NCI-H187 treated with DMSO at 0.1 percent for 48 hours (cell line): ENCODE results near the gene ERGIC3.
"Not testable (repeated sequence)": the region's sequence is repeated elsewhere in the genome, so short reads cannot be mapped to it uniquely, and the experiment has no call there.

ENCODE experiments used
- DNase-seq: peaks from one replicate; lab custom pipeline; 2025; lab: John Stamatoyannopoulos, UW

The ERGIC3 gene

GRCh38 chr20:35518955-35519354 is 22.9 kb upstream of the ERGIC3 start:
- DNase-seq = no peak

DNA sequence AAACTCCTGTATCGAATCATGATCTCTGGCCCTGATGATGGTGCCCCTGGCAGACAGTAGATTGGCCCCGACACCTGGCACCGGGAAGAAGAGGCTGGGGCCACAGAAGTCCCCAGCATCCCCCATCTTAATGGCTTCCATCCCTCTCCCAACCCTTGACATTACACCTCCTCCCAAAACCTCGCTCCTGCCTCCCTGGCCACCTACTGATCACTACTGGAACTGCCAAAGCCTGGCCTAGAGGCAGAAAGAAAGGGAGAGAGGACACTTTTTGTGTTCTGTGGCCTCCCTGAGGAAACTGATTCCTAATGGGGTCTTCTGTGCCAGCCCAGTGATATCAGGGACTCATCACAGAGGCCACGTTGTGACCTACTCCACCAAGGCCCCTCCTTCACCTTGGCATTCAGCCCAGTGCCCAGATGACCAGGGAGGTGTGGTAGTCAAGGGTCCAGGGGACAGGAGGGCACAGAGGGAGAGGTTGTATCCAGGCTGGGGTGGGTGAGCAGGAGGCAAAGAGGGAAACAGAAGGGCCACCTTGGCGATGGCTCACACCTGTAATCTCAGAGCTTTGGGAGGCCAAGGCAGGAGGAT is 18.5 kb upstream of the ERGIC3 start:
- no peak for DNase-seq

DNA sequence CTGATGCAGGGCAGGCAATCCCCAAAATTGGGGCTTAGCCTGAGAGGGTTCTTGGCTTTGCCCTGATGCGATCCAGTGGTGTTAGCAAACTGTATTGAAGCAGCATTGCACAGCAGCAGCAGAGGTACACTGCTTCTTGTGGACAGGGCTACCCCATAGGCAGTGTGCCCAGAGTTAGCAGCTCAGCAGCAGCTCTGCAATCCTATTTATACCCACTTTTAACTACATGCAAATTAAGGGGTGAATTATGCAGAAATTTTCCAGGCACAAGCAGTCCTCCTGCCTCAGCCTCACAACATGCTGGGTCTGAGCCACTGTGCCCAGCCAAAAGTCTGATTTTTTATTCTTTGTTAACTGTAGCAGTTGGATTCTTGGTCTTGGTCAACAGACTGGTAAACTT is 16.2 kb upstream of the ERGIC3 start:
- no peak for DNase-seq

GRCh38 chr20:35527122-35527769 is 14.6 kb upstream of the ERGIC3 start:
- DNase-seq = no peak

DNA sequence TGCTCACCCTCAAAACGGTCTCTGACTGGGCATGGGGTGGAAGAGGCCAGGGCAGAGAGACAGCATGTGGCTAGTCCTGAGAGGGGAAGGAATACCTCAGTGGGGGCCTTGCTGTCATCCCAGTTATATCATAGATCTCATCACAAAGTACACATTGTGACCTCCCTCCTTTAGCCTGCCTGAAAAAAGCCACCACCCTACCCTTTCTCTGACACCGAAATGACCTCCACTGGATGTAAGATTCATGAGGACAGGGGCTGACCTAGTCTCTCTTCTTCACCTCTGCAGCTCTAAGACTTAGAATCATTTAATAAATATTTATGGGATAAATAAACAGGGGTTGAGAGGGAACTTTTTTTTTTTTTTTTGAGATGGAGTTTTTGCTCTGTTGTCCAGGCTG is 12.3 kb upstream of the ERGIC3 start, which contains the start of gene C20orf173:
C20orf173 (minus strand) TSS at position 101 of the 400 bp plus-strand sequence. CDS start 279 bp downstream, outside the sequence.
- no peak for DNase-seq

DNA sequence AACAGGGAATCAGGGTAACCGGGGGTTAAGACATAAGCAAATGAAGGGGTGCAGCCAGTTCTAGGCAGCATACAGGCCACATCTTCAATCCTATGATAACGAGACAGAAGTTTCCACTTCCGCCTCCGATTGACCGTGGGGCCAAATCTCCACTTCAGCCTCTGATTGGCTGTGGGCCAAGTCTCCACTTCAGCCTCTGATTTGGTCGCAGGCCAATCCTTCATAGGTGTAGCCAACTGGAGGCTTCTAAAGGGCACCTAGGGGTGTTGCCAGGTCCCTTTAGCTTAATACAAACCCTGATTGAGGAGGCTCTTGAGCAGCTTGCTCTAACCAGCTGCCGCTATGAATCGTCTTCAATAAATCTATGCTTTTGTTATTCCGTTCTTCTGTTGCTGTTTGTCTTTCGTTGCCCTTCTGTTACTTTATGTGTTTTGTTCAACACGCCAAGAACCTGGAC is 2.1 kb upstream of the ERGIC3 start:
- peak; percentile 79 for DNase-seq

GRCh38 chr20:35541118-35541782 is 628 bp upstream of the ERGIC3 start:
- DNase-seq = no peak

GRCh38 chr20:35542990-35543389 is 1.1 kb downstream of the ERGIC3 start:
- DNase-seq = no peak

DNA sequence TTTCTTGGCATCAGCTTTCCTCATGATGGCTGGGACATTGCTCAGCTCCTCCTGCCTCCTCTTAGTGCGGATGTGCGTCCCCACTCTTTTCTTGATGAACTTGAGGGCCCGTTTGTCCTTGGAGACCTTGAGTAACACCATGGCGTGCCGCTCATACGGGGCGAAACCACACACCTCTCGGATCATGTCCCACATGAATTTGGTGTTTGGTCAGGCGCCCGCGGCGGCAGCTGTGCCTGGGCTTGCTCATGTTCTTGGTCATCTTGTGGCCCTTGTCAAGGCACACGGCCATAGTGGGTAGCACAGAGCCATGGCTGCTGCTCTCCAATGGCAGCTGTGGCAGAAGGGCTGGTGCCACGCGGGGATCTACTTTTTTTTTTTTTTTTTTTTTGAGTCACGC is 2.6 kb downstream of the ERGIC3 start:
- DNase-seq = no peak

DNA sequence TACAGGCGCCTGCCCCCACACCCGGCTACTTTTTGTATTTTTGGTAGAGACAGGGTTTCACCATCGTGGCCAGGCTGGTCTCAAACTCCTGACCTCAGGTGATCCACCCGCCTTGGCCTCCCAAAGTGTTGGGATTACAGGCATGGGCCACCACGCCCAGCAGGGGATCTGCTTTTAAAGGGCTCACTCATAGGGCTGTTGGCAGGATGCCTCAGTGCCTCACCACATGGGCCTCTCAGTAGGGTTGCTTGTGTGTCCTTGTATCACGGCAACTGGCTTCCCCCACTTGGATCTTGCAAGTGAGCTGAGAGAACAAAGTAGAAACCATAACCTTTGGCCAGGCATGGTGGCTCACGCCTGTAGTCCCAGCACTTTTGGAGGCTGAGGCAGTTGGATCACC is 3.1 kb downstream of the ERGIC3 start:
- DNase-seq = not testable (repeated sequence)

DNA sequence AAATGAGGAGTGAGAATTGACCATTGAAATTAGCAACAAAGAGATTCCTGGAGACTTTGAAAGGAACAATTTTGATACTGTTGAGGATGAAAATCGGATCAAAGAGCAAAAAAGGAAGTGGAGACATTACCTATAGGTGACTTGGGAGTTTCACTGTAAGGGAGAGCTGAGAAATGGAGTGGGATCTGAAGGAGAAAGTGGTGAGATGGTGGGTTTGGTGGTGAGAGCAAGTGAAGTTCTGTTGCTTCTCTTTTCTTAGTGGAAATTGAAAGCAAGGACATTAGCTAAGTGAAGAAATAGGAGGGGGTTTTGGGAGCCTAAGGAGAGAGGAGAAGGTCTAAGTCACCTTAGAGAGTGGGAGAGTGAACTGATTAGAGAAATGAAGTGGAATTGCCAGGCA is 4.2 kb downstream of the ERGIC3 start:
- no peak for DNase-seq

DNA sequence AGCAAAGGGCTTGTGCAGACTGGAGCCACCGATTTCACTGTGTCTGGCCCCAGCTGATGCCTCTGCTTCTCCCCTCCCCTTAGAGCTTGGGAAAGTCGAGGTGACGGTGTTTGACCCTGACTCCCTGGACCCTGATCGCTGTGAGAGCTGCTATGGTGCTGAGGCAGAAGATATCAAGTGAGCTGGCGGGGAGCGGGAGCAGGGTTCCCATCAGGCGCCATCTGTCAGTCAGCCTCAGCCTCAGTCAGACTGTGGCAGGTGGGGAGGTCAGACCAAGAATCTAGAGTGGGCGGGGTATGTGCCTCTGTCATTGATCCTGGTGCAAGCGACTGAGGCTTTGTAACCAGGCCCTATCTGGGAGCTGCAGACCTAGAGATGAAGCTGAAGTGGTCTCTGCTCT is 5.5 kb downstream of the ERGIC3 start:
- DNase-seq = no peak

GRCh38 chr20:35551503-35551902 is 9.6 kb downstream of the ERGIC3 start:
- no peak for DNase-seq

- DNase-seq = no peak
These were observed 11.0 kb downstream of the ERGIC3 start for GRCh38 chr20:35552914-35553313.

DNA sequence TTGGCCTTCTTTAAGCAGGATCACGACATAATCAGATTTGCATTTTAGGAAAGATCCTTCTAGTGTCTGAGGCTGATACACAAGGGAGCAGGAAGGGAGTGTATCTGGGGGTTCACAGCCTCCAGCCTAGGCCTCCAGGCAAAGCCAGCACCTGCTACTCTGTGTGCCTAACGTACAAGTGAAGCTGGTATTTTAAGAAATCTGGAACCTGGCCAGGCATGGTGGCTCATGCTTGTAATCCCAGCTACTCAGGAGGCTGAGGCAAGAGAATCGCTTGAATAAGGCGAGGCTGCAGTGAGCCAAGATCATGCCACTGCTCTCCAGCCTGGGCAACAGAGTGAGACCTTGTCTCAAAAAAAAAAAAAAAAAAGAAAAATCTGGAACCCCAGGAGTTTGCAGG is 13.6 kb downstream of the ERGIC3 start:
- DNase-seq = not testable (repeated sequence)

GRCh38 chr20:35555951-35556645 is 14.2 kb downstream of the ERGIC3 start:
- no peak for DNase-seq

DNA sequence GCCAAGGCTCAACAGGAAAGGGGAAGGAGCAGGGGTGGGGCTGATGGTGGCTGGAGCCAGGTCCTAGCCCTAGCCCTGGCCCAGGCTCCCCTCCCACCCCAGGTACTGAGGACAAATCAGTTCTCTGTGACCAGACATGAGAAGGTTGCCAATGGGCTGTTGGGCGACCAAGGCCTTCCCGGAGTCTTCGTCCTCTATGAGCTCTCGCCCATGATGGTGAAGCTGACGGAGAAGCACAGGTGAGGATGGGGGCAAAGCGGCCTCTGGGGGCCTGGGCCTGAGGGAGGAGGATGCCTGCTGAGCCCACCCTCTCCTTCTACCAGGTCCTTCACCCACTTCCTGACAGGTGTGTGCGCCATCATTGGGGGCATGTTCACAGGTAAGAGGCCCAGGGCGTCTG is 15.0 kb downstream of the ERGIC3 start:
- no peak for DNase-seq

- no peak for DNase-seq
These were observed 16.6 kb downstream of the ERGIC3 start for GRCh38 chr20:35558451-35558850.

- no peak for DNase-seq
These were observed 17.3 kb downstream of the ERGIC3 start for GRCh38 chr20:35559042-35559693.

- no peak for DNase-seq
These were observed 18.2 kb downstream of the ERGIC3 start for GRCh38 chr20:35560105-35560511.

- DNase-seq = no peak
These were observed 18.7 kb downstream of the ERGIC3 start for GRCh38 chr20:35560541-35560940.

GRCh38 chr20:35561268-35561667 is 19.4 kb downstream of the ERGIC3 start:
- no peak for DNase-seq
